ENCODE results near the gene YJU2.
"Not testable (repeated sequence)": the region's sequence is repeated elsewhere in the genome, so short reads cannot be mapped to it uniquely, and the experiment has no call there.

YJU2 gene

DNA sequence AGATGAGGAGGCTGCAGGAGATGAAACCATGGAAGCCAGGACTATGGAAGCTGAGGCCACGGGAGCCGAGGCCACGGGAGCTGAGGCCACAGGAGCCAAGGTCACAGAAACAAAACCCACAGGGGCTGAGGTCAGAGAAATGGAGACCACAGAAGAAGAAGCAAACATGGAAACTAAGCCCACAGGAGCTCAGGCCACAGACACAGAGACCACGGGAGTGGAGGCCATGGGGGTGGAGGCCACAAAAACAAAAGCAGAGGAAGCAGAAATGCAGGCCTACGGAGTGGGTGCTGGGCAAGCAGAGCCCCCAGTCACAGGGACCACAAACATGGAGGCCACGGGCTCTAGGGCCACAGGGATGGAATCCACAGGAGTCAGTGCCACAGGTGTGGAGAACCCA lies 30.0 kb upstream of the YJU2 start:
- no peak for DNase-seq
- Mint-ChIP-seq H3K9me3 (peaks cover 6% of the 10 kb centered on the region), H3K27ac (no peak overlapping the region), H3K4me1 (peaks cover 6% of the 10 kb centered on the region), H3K27me3 (peaks cover 12% of the 10 kb centered on the region), H3K36me3 (no peaks in the 10 kb centered on the region), H3K4me3 (no peak overlapping the region)
- CTCF ChIA-PET: interaction anchor here (1.0 kb wide), 1 partner anchor 229 kb away, joined by 3 read pairs; no protein-coding TSS in a partner anchor

DNA sequence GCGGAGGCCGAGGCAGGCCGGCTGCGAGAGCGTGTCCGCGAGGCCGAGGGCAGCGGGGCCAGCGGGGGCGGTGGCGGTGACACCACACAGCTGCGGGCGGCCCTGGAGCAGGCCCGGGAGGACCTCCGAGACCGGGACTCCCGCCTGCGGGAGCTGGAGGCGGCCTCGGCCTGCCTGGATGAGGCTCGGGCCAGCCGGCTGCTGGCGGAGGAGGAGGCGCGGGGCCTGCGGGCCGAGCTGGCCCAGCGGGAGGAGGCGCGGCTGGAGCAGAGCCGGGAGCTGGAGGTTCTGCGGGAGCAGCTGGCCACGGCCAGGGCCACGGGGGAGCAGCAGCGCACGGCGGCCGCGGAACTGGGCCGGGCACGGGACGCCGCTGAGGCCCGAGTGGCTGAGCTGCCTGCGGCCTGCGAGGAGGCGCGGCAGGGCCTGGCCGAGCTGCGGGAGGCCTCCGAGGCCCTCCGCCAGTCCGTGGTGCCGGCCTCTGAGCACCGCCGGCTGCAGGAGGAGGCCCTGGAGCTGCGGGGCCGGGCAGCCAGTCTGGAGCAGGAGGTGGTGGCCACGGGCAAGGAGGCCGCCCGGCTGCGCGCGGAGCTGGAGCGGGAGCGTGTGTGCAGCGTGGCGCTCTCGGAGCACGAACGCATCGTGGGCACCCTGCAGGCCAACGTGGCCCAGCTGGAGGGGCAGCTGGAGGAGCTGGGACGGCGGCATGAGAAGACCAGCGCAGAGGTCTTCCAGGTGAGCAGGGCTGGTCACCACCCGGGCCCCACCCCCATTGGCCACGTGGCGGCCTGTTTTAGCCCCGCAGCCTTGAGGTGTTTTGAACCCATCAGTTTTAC lies 29.2 kb upstream of the YJU2 start:
- peaks cover 6% of the 10 kb centered on the region for H3K9me3 Mint-ChIP-seq
- H3K36me3 Mint-ChIP-seq: no peaks in the 10 kb centered on the region
- no peak for DNase-seq
- peaks cover 6% of the 10 kb centered on the region for H3K4me1 Mint-ChIP-seq
- H3K4me3 Mint-ChIP-seq: no peak overlapping the region
- H3K27ac Mint-ChIP-seq: no peak overlapping the region
- peaks cover 7% of the 10 kb centered on the region for H3K27me3 Mint-ChIP-seq
- CTCF ChIA-PET: interaction anchor here (1.0 to 1.7 kb wide), 2 partner anchors 13 to 230 kb away, joined by 3 to 4 read pairs; no protein-coding TSS in a partner anchor

DNA sequence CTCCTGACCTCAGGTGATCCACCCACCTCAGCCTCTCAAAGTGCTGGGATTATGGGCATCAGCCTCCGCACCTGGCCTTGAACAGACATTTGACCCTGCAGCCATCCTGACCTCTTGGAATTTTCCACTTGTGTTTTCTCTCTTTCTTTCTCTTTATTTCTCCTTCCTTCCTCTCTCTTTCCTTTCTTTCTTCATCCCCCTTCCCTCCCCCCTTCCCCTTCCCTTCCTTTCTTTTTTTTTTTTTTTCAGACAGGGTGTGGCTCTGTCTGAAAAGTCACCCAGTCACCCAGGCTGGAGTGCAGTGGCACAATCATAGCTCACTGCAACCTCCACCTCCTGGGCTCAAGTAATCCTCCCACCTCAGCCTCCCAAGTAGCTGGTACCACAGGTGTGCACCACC lies 28.4 kb upstream of the YJU2 start:
- H3K27me3 Mint-ChIP-seq, H3K9me3 Mint-ChIP-seq, DNase-seq, H3K4me3 Mint-ChIP-seq, H3K36me3 Mint-ChIP-seq, H3K27ac Mint-ChIP-seq, H3K4me1 Mint-ChIP-seq: not testable (repeated sequence)
- CTCF ChIA-PET: interaction anchor here (1.7 kb wide), 1 partner anchor 13 kb away, joined by 4 read pairs; no protein-coding TSS in a partner anchor

DNA sequence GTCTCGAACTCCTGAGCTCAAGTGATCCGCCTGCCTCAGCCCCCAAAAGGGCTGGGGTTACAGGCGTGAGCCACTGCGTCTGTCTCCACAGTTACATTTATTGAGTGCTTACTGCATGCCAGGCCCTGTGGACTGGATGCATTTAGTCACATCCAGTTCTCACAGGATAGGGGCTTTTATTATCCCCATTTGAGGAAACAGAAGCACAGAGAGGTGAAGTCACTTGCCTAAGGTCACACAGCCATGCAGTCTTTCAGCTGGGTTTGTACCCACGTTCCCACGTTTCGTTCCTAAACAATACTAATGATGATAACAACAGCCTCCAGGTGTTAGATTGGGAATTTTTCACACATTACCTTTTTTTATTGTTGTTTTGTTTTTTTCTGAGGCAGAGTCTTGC lies 26.7 kb upstream of the YJU2 start:
- H3K36me3 Mint-ChIP-seq: no peaks in the 10 kb centered on the region
- no peaks in the 10 kb centered on the region for H3K27me3 Mint-ChIP-seq
- H3K9me3 Mint-ChIP-seq: peaks cover 6% of the 10 kb centered on the region
- DNase-seq: no peak
- H3K27ac Mint-ChIP-seq: no peak overlapping the region
- no peak overlapping the region for H3K4me3 Mint-ChIP-seq
- no peaks in the 10 kb centered on the region for H3K4me1 Mint-ChIP-seq
- CTCF ChIA-PET: no interaction called here

DNA sequence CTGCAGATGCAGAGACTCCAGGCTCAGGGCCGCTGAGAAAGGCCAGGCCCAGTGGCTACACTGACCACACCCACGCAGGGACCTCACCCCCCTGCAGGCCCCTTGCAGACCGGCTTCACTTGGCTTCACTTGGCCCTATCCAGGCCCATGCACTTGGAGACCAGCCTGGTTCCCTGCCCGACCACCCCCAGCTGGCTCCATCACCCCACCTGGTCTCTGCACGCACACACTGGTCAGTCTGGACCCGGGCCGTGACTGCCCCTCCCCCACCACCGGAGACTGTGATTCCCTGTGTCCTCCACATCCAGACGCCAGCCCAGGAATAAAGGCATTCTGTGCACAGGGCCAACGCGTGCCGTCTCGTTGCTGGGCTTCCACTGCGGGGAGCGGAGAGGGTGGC lies 22.4 kb upstream of the YJU2 start:
- H3K27me3 Mint-ChIP-seq: peaks cover 4% of the 10 kb centered on the region
- no peak for DNase-seq
- peaks cover 2% of the 10 kb centered on the region for H3K4me1 Mint-ChIP-seq
- no peaks in the 10 kb centered on the region for H3K9me3 Mint-ChIP-seq
- CTCF ChIA-PET: no interaction called here
- H3K27ac Mint-ChIP-seq: no peak overlapping the region
- no peaks in the 10 kb centered on the region for H3K36me3 Mint-ChIP-seq
- H3K4me3 Mint-ChIP-seq: no peak overlapping the region

DNA sequence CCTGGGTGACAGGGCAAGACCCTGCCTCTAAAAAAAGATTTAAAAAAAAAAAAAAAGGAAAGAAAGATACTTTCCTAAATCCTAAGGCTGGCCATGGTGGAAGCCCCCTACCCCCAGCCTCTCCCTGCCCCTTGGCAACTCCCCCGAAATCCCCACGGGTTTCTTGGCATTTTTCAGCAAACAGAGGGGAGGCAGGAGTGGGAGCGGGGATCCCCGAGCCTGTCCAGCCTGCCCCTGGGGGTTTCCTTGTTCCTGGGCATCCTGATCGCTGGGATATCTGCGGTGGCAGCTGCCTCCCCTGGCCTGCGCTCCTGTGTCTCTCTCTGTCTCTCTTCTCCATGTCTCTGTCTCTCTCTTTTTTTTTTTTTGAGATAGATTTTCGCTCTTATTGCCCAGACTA lies 21.0 kb upstream of the YJU2 start:
- CTCF ChIA-PET: no interaction called here
- no peak for DNase-seq
- Mint-ChIP-seq H3K36me3 (no peaks in the 10 kb centered on the region), H3K4me3 (no peak overlapping the region), H3K27ac (no peak overlapping the region), H3K9me3 (no peaks in the 10 kb centered on the region), H3K27me3 (peaks cover 4% of the 10 kb centered on the region), H3K4me1 (peaks cover 2% of the 10 kb centered on the region)

DNA sequence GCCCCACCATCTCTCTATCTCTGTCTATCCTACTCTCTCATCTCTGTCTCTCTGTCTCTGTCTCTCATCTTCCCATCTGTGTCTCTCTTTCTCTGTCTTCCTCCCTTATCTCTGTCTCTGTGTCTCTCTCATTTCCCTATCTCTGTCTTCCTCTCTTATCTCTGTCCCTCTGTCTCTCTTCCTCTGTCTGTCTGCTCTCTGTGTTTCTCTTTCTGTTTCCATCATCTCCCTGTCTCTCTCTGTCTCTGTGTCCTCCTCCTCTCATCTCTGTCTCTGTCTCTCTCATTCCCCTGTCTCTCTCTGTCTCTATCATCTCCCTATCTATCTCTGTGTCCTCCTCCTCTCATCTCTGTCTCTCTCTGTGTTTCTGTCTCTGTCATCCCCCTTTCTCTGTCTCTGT lies 19.1 kb upstream of the YJU2 start:
- Mint-ChIP-seq H3K9me3 (no peaks in the 10 kb centered on the region), H3K36me3 (no peaks in the 10 kb centered on the region), H3K4me1 (peaks cover 2% of the 10 kb centered on the region), H3K27me3 (peaks cover 4% of the 10 kb centered on the region), H3K27ac (no peak overlapping the region), H3K4me3 (no peak overlapping the region)
- DNase-seq: no peak
- CTCF ChIA-PET: interaction anchor here (0.6 kb wide), 1 partner anchor 74 kb away, joined by 3 read pairs; the partner anchor contains the start of gene CREB3L3

DNA sequence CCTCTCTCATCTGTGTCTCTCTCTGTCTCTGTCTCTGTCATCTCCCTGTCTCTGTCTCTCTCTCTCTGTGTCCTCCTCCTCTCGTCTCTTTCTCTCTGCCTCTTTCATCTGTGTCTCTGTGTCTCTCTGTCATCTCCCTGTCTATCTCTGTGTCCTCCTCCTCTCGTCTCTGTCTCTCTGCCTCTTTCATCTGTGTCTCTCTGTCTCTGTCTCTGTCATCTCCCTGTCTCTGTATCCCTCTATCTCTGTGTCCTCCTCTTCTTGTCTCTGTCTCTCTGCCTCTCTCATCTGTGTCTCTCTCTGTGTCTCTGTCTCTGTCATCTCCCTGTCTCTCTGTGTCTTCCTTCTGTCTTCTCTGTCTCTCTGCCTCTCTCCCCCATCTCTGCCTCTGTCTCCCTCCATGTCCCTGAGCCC lies 18.1 kb upstream of the YJU2 start:
- Mint-ChIP-seq H3K27ac (no peak overlapping the region), H3K9me3 (no peaks in the 10 kb centered on the region)
- CTCF ChIA-PET: no interaction called here

DNA sequence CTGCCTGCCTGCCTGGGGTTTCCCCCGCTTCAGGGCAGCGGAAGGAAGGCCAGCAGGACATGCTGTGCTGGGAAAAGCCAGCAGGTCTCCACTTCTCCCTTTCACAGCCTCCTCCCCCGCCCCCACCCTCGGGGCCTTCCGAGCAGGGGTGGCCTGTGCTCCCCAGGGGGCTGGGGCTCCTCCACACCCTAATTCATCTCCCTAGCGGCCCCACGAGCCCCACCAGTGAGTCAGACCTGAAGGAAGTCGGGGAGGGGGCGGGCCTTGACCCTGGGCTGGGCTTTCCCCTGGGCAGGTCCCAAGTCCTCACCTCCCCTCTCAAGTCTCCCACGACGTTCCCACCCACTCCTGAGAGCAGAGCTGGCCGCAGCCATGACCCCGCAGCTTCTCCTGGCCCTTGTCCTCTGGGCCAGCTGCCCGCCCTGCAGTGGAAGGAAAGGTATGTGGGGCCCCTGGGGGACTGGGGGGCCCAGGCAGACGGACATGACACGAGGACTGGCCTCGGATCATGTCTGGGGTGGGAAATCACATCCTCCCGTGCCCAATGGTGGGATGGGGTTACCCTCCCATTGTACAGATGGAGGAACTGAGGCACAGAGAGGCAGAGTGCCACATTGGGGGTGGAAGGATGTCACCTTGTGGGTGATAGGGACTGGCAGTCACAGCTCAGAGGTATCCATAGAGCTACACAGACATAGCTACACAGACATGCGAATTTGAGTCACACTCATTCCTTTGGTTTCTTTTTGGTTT lies 17.5 kb upstream of the YJU2 start, which contains the start of gene EBI3:
TSS of gene EBI3 (plus strand) at position 345 of the 753 bp plus-strand sequence. CDS start at position 373, 28 bp downstream.
- no peaks in the 10 kb centered on the region for H3K36me3 Mint-ChIP-seq
- H3K27ac Mint-ChIP-seq: peak within 1 kb of the TSS; percentile 33
- H3K27me3 Mint-ChIP-seq: peaks cover 8% of the 10 kb centered on the region
- CTCF ChIA-PET: interaction anchor here (1.4 to 1.7 kb wide), 2 partner anchors 11 to 43 kb away, joined by 4 to 5 read pairs; no protein-coding TSS in a partner anchor
- H3K9me3 Mint-ChIP-seq: no peaks in the 10 kb centered on the region
- no peak for DNase-seq
- peaks cover 4% of the 10 kb centered on the region for H3K4me1 Mint-ChIP-seq
- H3K4me3 Mint-ChIP-seq: no peak within 1 kb of the TSS

More for the DNA sequence above, 18.1 kb upstream of the YJU2 start:
- no peak for DNase-seq
- peaks cover 8% of the 10 kb centered on the region for H3K27me3 Mint-ChIP-seq
- no peak overlapping the region for H3K4me3 Mint-ChIP-seq
- no peaks in the 10 kb centered on the region for H3K36me3 Mint-ChIP-seq
- peaks cover 4% of the 10 kb centered on the region for H3K4me1 Mint-ChIP-seq

DNA sequence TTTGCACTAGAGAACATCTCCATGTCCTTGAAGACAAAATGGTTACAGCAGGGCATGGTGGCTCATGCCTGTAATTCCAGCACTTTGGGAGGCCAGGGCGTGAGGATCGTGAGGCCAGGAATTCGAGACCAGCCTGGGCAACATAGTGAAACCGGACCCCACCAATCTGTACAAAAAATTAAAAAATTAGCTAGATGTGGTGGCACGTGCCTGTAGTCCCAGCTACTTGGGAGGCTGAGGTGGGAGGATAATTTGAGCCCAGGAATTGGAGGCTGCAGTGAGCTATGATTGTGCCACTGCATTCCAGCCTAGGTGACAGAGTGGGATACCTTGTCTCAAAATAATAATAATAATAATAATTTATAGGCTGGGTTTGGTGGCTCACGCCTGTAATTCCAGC lies 16.6 kb upstream of the YJU2 start:
- CTCF ChIA-PET: interaction anchor here (0.7 to 1.7 kb wide), 4 partner anchors 10 to 119 kb away, joined by 3 to 5 read pairs (median 4); no protein-coding TSS in a partner anchor
- H3K27ac Mint-ChIP-seq, DNase-seq, H3K4me3 Mint-ChIP-seq, H3K4me1 Mint-ChIP-seq, H3K9me3 Mint-ChIP-seq, H3K36me3 Mint-ChIP-seq: not testable (repeated sequence)
- peaks cover 13% of the 10 kb centered on the region for H3K27me3 Mint-ChIP-seq

DNA sequence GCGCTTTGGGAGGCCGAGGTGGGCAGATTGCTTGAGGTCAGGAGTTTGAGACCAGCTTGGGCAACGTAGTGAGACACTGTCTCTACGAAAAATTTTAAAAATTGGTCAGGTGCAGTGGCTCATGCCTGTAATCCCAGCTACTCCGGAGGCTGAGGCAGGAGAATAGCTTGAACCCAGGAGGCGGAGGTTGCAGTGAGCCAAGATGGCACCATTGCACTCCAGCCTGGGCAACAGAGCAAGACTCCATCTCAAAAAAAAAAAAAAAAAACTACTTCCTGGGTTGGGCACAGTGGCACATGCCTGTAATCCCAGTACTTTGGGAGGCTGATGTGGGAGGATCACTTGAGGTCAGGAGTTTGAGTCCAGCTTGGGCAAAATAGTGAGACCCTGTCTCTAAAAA lies 15.4 kb upstream of the YJU2 start:
- not testable (repeated sequence) for H3K27ac Mint-ChIP-seq, H3K9me3 Mint-ChIP-seq, H3K4me3 Mint-ChIP-seq, DNase-seq, H3K36me3 Mint-ChIP-seq, H3K4me1 Mint-ChIP-seq
- CTCF ChIA-PET: interaction anchor here (1.6 to 1.8 kb wide), 2 partner anchors 10 to 13 kb away, joined by 4 to 6 read pairs; no protein-coding TSS in a partner anchor
- peaks cover 14% of the 10 kb centered on the region for H3K27me3 Mint-ChIP-seq

DNA sequence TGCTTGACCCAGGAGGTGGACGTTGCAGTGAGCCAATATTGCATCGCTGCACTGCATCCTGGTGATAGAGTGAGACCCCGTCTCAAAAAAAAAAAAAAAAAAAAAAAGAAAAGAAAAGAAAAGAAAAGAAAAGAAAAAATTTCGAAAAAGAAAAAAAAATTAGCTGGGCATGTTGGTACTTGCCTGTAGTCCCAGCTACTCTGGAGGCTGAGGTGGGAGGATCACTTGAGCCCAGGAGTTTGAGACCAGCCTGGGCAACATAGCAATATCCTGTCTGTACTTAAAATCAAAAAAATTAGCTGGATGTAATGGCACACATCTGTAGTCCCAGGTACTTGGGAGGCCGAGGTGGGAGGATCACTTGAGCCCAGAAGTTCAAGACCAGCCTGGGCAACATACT lies 14.7 kb upstream of the YJU2 start:
- H3K4me3 Mint-ChIP-seq, H3K36me3 Mint-ChIP-seq, H3K9me3 Mint-ChIP-seq, H3K27ac Mint-ChIP-seq, DNase-seq, H3K4me1 Mint-ChIP-seq: not testable (repeated sequence)
- peaks cover 17% of the 10 kb centered on the region for H3K27me3 Mint-ChIP-seq
- CTCF ChIA-PET: interaction anchor here (1.1 to 1.8 kb wide), 4 partner anchors 10 to 121 kb away, joined by 3 to 6 read pairs (median 4); no protein-coding TSS in a partner anchor

DNA sequence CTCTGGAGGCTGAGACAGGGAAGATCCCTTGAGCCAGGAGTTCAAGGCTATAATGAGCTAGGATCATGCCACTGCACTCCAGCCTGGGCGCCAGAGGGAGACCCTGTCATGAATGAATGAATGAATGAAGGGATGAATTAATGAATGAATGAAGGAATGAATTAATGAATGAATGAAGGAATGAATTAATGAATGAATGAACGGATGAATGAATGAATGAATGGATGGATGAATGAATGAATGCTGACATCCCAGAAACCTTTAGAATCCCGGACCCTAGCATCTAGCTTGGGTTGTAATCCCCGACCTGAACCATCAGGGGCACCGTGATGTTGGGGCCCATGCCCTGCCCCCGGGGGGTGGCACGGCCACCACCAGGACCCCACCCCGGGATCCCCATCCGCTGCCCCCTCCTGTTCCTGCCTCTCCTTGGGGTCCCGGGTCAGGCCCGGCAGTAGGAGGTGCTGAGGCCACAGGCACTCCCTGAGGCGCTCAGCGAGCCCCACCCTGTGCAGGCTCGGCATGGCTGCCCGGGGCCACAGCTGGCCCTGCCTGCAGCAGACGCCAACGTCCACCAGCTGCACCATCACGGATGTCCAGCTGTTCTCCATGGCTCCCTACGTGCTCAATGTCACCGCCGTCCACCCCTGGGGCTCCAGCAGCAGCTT lies 14.1 kb upstream of the YJU2 start:
- no peak for DNase-seq
- CTCF ChIA-PET: interaction anchor here (1.1 to 1.8 kb wide), 4 partner anchors 9 to 120 kb away, joined by 3 to 6 read pairs (median 4); no protein-coding TSS in a partner anchor
- no peaks in the 10 kb centered on the region for H3K9me3 Mint-ChIP-seq
- H3K4me3 Mint-ChIP-seq: no peak overlapping the region
- no peak overlapping the region for H3K27ac Mint-ChIP-seq
- peaks cover 17% of the 10 kb centered on the region for H3K27me3 Mint-ChIP-seq
- peaks cover 4% of the 10 kb centered on the region for H3K4me1 Mint-ChIP-seq
- H3K36me3 Mint-ChIP-seq: no peaks in the 10 kb centered on the region

Data from activated naive CD4-positive, alpha-beta T cell treated with anti-CD3 and anti-CD28 coated beads, Interleukin-2, amount 10 ng/mL, durations not matched to agents 7 days and 5 days (primary cell).